ENCODE data around the gene CD109. TPM values are rescaled to one million over a fixed set of nuclear protein-coding genes. Genes with fewer than 3 reads are reported as not detected.
"Not testable (repeated sequence)": the region's sequence is repeated elsewhere in the genome, so short reads cannot be mapped to it uniquely, and the experiment has no call there.

Gene CD109
- total RNA-seq, 4 donors from 2014 or later = 2.2 to 6.2 (median 4.3) TPM

- TF ChIP-seq POLR2A (IDR thresholded peaks at IDR 0.05) (no peak), CTCF (IDR thresholded peaks at IDR 0.05) (no peak)
- no peaks in the 10 kb centered on the region for H3K9me3 ChIP-seq
- no peaks in the 10 kb centered on the region for H3K27me3 ChIP-seq
- no peak for DNase-seq
- no peaks in the 10 kb centered on the region for H3K4me1 ChIP-seq
- no peak overlapping the region for H3K27ac ChIP-seq
- WGBS, 2 donors = 92 to 95% methylated on average over 9 of the region's 9 CpGs
- H3K36me3 ChIP-seq = no peaks in the 10 kb centered on the region
- intact Hi-C loops (cut with DNase I) = no loop called here
- no peak overlapping the region for H3K4me3 ChIP-seq (replicated peaks in 1 of 3)
These were observed 11.0 kb downstream of the CD109 start for GRCh38 chr6:73706971-73707370.

- H3K4me1 ChIP-seq = no peaks in the 10 kb centered on the region
- no peak for TF ChIP-seq POLR2A (IDR thresholded peaks at IDR 0.05)
- TF ChIP-seq CTCF (IDR thresholded peaks at IDR 0.05) = no peak
- WGBS, 2 donors = 83 to 84% methylated on average over 2 of the region's 2 CpGs
- no peaks in the 10 kb centered on the region for H3K36me3 ChIP-seq
- H3K9me3 ChIP-seq = no peaks in the 10 kb centered on the region
- H3K27me3 ChIP-seq = no peaks in the 10 kb centered on the region
- no peak overlapping the region for H3K4me3 ChIP-seq (replicated peaks in 1 of 3)
- H3K27ac ChIP-seq = no peak overlapping the region
- intact Hi-C loops (cut with DNase I) = no loop called here
- no peak for DNase-seq
These were observed 14.5 kb downstream of the CD109 start for GRCh38 chr6:73710470-73710869.

- Histone ChIP-seq H3K27me3 (no peaks in the 10 kb centered on the region), H3K27ac (no peak overlapping the region), H3K4me3 (replicated peaks in 1 of 3) (no peak overlapping the region), H3K9me3 (no peaks in the 10 kb centered on the region), H3K4me1 (no peaks in the 10 kb centered on the region), H3K36me3 (no peaks in the 10 kb centered on the region)
- WGBS, 2 donors = 93 to 97% methylated on average over 1 of the region's 1 CpG
- intact Hi-C loops (cut with DNase I) = no loop called here
- TF ChIP-seq CTCF (IDR thresholded peaks at IDR 0.05) (no peak), POLR2A (IDR thresholded peaks at IDR 0.05) (no peak)
- DNase-seq = no peak
These were observed 14.9 kb downstream of the CD109 start for GRCh38 chr6:73710948-73711347.

- Histone ChIP-seq H3K36me3 (no peaks in the 10 kb centered on the region), H3K9me3 (no peaks in the 10 kb centered on the region), H3K4me1 (no peaks in the 10 kb centered on the region), H3K27me3 (no peaks in the 10 kb centered on the region), H3K4me3 (replicated peaks in 1 of 3) (no peak overlapping the region), H3K27ac (no peak overlapping the region)
- intact Hi-C loops (cut with DNase I) = no loop called here
- 92% methylated on average over 5 of the region's 5 CpGs for WGBS, 2 donors
- TF ChIP-seq POLR2A (IDR thresholded peaks at IDR 0.05) (no peak), CTCF (IDR thresholded peaks at IDR 0.05) (no peak)
- no peak for DNase-seq
These were observed 16.7 kb downstream of the CD109 start for GRCh38 chr6:73712535-73713173.

GRCh38 chr6:73713426-73714147, 17.6 kb downstream of the CD109 start:
- intact Hi-C loops (cut with DNase I) = no loop called here
- Histone ChIP-seq H3K27ac (peak overlapping the region in 1 of 3 donors; percentile 8), H3K4me1 (no peaks in the 10 kb centered on the region)

GRCh38 chr6:73715111-73715508, 19.1 kb downstream of the CD109 start:
- H3K36me3 ChIP-seq; H3K27ac ChIP-seq; H3K9me3 ChIP-seq; H3K4me3 ChIP-seq (replicated peaks in 1 of 3); DNase-seq; intact Hi-C loops (cut with DNase I); H3K4me1 ChIP-seq; H3K27me3 ChIP-seq: not testable (repeated sequence)
- 88 to 93% methylated on average over 5 of the region's 5 CpGs for WGBS, 2 donors

More at GRCh38 chr6:73713426-73714147, 17.6 kb downstream of the CD109 start:
- 70% methylated on average over 8 of the region's 8 CpGs for WGBS, 2 donors
- Histone ChIP-seq H3K9me3 (no peaks in the 10 kb centered on the region), H3K4me3 (replicated peaks in 1 of 3) (no peak overlapping the region), H3K27me3 (no peaks in the 10 kb centered on the region), H3K36me3 (no peaks in the 10 kb centered on the region)
- no peak for DNase-seq
- TF ChIP-seq CTCF (IDR thresholded peaks at IDR 0.05) (no peak), POLR2A (IDR thresholded peaks at IDR 0.05) (no peak)
